Spinal cord (tissue), 10 donors: ENCODE results near the gene NSMF. TPM values are rescaled to one million over a fixed set of nuclear protein-coding genes. Genes with fewer than 3 reads are reported as not detected.

Experiments used
- DNase-seq, 6 donors: peaks; one replicate each; pipeline versions ENCODE4 v3.0.0 to v3.0.0-alpha.2; 2013 to 2015; ENCODE audit warnings: low spot score in 6 of 6, low read depth in 4 of 6
- H3K27ac ChIP-seq: one replicate; pipeline ENCODE4 v1.5.1; 2013; ENCODE audit warnings: low read depth, low read length, control low read depth
- H3K27me3 ChIP-seq: one replicate; pipeline ENCODE4 v1.6.1; 2013; ENCODE audit warnings: low read length; ENCODE audit not compliant: control insufficient read depth, insufficient read depth
- H3K36me3 ChIP-seq: one replicate; pipeline ENCODE4 v1.6.1; 2013; ENCODE audit warnings: low read length; ENCODE audit not compliant: control insufficient read depth, insufficient read depth
- H3K4me1 ChIP-seq: one replicate; pipeline ENCODE4 v1.6.1; 2013; ENCODE audit warnings: low read length; ENCODE audit not compliant: control insufficient read depth, insufficient read depth
- H3K4me3 ChIP-seq: one replicate; pipeline ENCODE4 v1.5.1; 2013; ENCODE audit warnings: low read depth, low read length, control low read depth
- H3K9me3 ChIP-seq: one replicate; pipeline ENCODE4 v1.6.1; 2013; ENCODE audit warnings: low read length; ENCODE audit not compliant: control insufficient read depth, insufficient read depth
- WGBS: methylation state at CpG from one replicate; pipeline ENCODE4 v1.1.5; 2013; ENCODE audit warnings: missing lambda C conversion rate; ENCODE audit not compliant: insufficient coverage; 5-methylcytosine and 5-hydroxymethylcytosine counted together
- polyA plus RNA-seq, 2 donors: library from polyadenylated mRNA; unstranded; fragments of 120-200 nt; gene quantifications; one replicate each; pipeline ENCODE4 v1.2.1, GENCODE V29; 2013; ENCODE audit not compliant: insufficient read length in 2 of 2
- total RNA-seq, 2 donors: library from RNA; depleted of rRNA in 1 of 2; stranded (reverse); fragments of 120-200 nt in 1 of 2; fragments of >200 nt in 1 of 2; gene quantifications; one replicate each; pipeline versions ENCODE4 v1.2.3 to v1.2.4, GENCODE V29; 2013 to 2014
- donor health status: healthy.

The NSMF gene
- total and polyA plus RNA-seq, 4 donors: 29.7 to 369 (median 203) TPM

DNA sequence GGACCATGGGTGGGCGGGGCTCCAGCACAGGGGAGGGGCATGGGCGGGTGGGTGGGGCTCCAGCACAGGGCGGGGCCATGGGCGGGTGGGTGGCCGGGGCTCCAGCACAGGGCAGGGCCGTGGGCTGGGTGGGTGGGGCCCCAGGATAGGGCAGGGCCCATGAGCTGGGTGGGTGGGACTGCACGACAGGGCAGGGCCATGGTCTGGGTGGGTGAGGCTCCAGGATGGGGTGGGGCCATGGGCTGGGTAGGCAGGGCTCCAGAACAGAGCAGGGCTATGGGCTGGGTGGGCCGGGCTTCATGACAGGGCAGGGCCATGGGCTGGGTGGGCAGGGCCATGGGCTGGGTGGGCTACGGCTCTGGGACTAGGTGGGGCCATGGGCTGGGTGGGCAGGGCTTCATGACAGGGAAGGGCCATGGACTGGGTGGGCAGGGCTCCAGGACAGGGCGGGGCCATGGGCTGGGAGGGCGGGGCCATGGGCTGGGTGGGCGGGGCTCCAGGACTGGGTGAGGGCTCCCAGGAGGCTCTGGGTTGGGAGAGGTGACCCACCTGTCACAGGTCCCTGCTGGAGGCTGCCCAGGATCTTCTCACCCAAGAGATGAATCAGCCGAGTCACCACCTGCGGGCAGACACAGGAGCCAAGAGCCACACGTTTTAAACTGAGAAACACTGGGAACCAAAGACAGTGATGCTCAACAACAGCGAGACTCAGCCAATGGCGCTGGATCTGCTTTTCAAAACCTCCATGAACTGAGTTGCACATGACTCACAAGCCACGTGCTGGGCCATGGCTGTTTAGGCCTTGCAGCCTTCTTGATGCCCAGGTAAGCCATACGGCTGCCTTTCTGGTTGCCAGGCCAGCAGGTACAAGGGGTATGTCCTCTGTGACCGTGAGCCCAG lies 33.6 kb upstream of the NSMF start:
- peaks cover 7% of the 10 kb centered on the region for H3K4me1 ChIP-seq
- no peak overlapping the region for H3K27ac ChIP-seq
- H3K27me3 ChIP-seq: no peaks in the 10 kb centered on the region
- peaks cover 31% of the 10 kb centered on the region for H3K36me3 ChIP-seq
- no peak for DNase-seq
- 93% methylated on average over 11 of the region's 20 CpGs for WGBS
- H3K4me3 ChIP-seq: no peak overlapping the region
- no peaks in the 10 kb centered on the region for H3K9me3 ChIP-seq

DNA sequence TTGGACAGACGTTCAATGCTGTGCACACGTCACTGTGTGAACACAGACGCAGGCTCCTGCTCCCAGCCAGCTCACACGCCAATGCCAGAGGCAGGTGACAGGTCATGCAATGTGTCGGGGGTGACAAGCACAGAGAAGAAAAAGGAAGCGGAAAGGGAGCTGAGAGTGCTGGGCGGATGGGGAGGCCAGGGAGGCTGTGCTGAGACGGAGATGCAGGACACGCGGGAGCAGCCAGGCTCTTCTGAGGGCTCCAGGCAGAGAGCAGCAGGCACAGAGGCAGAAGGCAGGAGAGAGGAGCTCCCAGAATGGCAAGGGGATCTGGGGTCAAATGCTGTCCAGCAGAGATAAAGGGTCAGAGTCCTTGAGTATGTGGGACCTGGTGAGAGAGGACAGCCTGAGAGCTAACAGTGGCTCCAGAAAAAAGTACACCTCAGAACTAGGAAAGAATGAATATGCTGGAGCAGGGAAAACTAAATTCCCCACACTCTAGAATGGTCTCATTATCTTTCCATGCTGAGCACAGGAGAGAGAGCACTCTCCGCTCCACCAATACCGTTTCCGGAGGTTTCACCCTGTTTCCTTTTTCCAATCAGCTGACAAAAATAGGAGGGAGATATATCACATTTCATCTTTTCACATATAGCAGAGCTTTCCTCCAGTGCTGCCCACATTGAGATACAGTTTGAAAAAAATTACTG lies 32.8 kb upstream of the NSMF start:
- no peak overlapping the region for H3K4me3 ChIP-seq

DNA sequence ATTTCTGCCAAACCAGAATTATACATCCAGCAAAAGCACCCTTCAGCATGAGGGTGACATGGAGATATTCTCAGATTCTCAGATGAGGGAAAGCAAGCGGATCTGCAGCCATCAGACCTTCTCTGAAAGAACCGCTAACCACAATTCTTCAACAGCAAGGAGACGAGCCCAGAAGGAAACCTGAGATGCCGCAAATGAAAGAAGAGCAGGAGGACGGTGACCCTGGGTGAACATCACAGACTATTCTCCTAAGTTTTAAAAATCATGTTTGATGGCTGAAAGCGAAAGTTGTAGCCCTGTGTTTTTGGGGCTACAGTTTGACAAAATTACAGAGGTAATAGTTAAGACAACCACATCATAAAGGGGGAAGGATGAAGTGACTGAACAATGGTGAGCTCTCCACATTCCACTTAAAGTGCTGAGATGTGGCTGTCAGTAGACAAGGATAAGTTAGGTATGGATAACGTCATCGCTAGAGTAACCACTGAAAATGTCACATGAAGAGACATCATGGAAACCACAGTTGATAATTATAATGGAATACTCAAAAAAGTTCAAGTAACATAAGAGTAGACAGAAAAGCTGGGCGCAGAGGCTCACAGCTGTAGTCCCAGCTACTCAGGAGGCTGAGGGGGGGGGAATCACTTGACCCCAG lies 31.5 kb upstream of the NSMF start:
- WGBS: no CpG with 5 or more reads among the region's 9 CpGs
- Histone ChIP-seq H3K27ac (no peak overlapping the region), H3K9me3 (no peaks in the 10 kb centered on the region), H3K27me3 (no peaks in the 10 kb centered on the region), H3K4me1 (peaks cover 23% of the 10 kb centered on the region), H3K36me3 (peaks cover 36% of the 10 kb centered on the region), H3K4me3 (no peak overlapping the region)
- DNase-seq: no peak

More for the DNA sequence above, 32.8 kb upstream of the NSMF start:
- 91% methylated on average over 10 of the region's 13 CpGs for WGBS
- Histone ChIP-seq H3K9me3 (no peaks in the 10 kb centered on the region), H3K36me3 (peaks cover 36% of the 10 kb centered on the region), H3K27ac (no peak overlapping the region), H3K4me1 (peaks cover 15% of the 10 kb centered on the region), H3K27me3 (no peaks in the 10 kb centered on the region)
- DNase-seq: no peak

DNA sequence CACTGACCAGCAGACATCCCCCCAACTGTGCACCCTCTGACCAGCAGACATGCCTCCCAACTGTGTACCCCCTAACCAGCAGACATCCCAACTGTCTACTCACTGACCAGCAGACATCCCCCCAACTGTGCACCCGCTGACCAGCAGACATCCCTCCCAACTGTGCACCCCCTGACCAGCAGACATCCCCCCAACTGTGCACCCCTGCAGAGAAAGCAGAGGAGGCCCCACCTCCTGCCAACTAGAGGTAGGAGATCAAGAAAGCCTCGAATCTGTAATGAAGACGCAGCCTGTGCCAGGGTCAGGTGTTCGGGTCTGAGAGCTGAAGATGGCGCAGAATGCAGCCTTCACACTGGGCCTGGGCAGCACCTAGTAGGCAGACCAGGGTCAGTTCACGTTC lies 29.8 kb upstream of the NSMF start:
- 93% methylated on average over 6 of the region's 6 CpGs for WGBS
- H3K4me1 ChIP-seq: peaks cover 23% of the 10 kb centered on the region
- H3K27ac ChIP-seq: no peak overlapping the region
- no peak overlapping the region for H3K4me3 ChIP-seq
- H3K27me3 ChIP-seq: no peaks in the 10 kb centered on the region
- no peak for DNase-seq
- H3K9me3 ChIP-seq: no peaks in the 10 kb centered on the region
- H3K36me3 ChIP-seq: peaks cover 25% of the 10 kb centered on the region

DNA sequence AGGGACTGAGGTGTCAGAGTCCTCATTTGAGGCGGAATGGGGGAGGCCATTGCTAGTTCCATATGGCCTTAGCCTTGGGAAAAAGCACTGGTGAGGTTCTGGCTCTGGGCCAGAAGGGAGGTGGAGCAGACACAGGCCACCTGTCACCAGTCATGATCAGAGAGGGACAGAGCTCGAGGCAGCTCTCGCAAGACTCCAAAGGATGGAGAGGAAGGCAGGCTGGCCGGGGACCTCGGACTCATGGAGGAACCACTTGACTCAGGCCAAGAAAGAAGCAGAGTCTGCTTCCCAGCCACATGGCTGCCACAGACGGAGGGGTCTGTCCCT lies 29.2 kb upstream of the NSMF start:
- Histone ChIP-seq H3K4me1 (peaks cover 23% of the 10 kb centered on the region), H3K9me3 (no peaks in the 10 kb centered on the region), H3K36me3 (peaks cover 19% of the 10 kb centered on the region), H3K4me3 (no peak overlapping the region), H3K27me3 (no peaks in the 10 kb centered on the region), H3K27ac (no peak overlapping the region)
- DNase-seq: peak in 1 of 6 donors; percentile 18
- WGBS: 69% methylated on average over 6 of the region's 6 CpGs

DNA sequence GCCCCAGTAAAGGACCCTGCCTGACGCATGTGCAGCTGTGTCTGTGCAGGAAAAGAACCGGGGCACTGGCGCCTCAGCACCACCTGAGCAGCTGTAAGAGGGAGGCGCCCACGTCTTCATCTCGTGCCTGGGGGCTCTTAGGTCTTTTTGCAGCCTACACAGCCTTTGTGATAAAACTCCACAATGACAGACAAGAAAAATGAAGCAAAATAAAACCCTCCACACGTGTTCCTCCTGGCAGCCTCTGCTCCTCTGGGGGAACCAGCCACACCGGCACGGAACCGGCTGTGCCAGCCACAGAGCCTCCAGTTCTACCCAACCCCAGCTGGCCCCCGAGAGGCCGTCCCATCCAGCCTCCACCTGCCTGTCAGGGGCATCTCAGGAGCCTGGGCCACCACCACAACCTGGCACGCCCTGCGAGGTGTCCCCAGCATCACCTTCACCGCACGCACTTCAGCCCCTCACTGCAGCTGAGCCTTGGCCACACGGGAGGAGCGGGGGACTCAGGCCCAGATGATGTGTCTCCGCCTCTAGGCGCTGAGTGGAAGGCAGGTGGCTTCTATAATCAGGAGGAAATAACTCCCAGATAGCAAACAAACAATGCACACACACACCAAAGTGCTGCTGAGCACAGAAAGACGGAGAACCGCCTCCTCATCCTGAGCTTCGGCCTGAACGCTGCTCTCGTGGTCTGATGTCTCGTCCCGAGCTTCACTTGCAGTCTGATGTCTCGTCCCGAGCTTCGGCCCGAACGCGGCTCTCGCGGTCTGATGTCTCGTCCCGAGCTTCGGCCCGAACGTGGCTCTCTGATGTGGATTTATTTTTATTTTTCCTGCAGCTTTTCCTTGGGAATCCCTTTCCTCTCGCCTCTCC lies 28.6 kb upstream of the NSMF start:
- H3K27me3 ChIP-seq: no peaks in the 10 kb centered on the region
- no peak overlapping the region for H3K4me3 ChIP-seq
- H3K4me1 ChIP-seq: peaks cover 23% of the 10 kb centered on the region
- H3K27ac ChIP-seq: no peak overlapping the region
- H3K9me3 ChIP-seq: no peaks in the 10 kb centered on the region
- peak in 1 of 6 donors; percentile 54 for DNase-seq
- 81% methylated on average over 37 of the region's 41 CpGs for WGBS
- H3K36me3 ChIP-seq: peaks cover 18% of the 10 kb centered on the region

DNA sequence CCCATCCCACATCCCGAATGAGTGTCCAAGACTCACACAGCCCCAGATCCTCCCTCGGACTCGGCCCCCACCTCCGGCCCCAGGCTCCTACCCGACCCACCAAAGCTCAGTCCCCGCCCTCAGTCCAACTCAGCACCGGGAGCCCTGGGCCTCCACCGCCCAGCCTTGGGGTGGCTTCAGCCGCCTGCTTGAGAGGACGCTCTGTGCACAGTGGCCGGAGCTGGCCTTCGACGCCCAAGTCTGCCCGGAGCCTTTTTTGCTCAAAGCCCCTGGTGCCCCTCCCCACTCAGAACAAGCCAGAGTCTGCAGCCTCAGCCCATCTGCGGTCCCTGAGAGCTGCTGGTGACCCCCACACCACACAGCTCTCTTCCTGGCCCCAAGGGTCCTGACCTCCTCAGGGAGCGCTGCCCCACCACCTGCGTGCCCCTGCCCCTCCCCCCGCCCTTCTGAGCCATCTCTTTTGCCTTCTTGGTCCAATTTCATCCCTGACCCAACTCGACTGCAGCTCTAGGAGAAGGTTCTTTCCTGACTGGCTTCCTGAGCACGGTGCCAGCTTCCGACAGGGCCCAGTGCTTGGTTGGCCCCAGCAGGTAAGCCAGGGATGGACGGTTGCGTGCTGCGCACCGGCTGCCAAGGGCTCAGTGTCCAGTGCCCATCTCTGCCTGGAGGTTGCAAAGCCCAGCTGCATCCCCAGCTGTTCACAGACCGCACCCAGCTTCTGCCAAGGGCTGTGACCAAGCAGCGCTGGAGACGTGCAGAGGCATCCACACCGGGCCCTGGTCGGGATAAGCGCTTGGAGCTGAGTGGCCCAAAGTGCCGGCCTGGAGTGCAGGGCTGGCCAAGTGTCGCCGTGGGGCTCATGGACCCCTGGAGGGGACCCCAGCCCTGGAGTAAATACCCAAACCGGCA lies 27.7 kb upstream of the NSMF start:
- WGBS: 80% methylated on average over 35 of the region's 35 CpGs
- no peaks in the 10 kb centered on the region for H3K9me3 ChIP-seq
- no peak overlapping the region for H3K27ac ChIP-seq
- DNase-seq: no peak
- peaks cover 23% of the 10 kb centered on the region for H3K4me1 ChIP-seq
- no peak overlapping the region for H3K4me3 ChIP-seq
- peaks cover 18% of the 10 kb centered on the region for H3K36me3 ChIP-seq
- H3K27me3 ChIP-seq: no peaks in the 10 kb centered on the region

DNA sequence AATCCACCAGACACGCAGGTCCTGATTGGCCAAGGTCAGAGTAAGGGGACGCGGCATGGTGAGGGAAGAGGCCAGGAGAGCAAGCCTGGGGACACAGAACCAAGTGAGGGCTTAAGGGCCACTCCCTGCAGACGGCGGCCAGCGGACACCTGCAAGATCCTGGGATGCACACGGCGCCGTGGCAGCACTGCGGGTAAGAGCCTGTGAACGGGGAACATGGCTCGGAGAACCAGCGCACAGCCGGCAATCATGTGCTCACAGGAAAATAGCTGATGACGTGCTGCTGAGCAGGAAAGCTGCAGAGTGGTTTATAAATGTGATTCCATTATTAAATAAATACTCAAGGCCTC lies 27.0 kb upstream of the NSMF start:
- H3K4me1 ChIP-seq: peaks cover 23% of the 10 kb centered on the region
- no peak overlapping the region for H3K4me3 ChIP-seq
- no peaks in the 10 kb centered on the region for H3K27me3 ChIP-seq
- no peaks in the 10 kb centered on the region for H3K9me3 ChIP-seq
- peaks cover 16% of the 10 kb centered on the region for H3K36me3 ChIP-seq
- H3K27ac ChIP-seq: no peak overlapping the region
- no peak for DNase-seq
- WGBS: 89% methylated on average over 13 of the region's 15 CpGs
